Left hindlimb (tissue), 1 donor: ENCODE results near the gene NLGN1.

Experiments
- DNase-seq: peaks from one replicate; pipeline ENCODE4 v3.0.0-alpha.2; 2018

NLGN1 gene

DNA sequence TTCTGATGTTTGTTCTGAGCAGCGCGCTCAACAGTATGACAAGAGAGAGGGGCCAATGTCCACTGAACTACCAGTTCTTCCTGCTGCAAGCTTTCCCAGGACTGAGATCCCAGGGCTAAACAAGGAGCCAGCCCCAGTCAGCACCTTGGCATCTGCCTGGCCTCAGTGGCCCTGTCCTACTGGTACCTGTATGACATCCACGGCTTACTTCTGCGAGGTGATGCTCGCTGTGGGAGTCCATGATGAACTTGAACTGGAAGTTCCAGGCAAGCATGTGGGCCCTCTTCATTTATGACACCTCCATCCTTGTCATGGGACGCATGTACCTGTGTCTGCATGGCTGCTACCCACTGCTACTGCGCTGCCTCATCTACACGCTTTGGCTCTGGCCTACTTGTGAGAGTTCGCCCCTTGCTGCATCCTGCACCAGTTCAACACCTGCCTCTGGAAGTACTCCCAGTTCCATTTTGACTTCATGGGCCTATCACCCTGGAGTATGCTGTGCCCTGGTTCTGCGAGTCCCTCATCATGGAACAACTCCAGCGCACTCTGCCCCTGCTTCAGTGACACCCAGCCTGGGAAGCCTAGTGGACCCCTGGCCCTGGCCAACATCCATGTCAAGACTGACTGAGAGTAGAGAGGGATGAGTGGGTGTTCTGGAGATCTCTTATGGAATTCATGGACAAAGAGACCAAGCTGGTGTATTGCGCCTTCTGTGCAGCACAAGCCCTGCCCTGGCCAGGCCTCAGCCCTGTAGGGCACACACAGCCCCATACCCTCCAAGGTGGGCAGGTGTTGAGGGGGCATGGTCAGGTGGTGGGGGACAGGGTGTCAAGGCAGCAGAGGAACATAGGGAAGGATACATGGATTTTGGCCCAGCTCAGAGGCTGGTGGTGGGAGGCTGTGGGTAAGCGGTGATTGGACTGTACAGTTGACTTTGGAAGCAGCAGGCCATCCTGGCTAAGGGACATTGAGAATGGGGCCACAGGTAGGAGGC lies 246.8 kb downstream of the NLGN1 start:
- no peak for DNase-seq

DNA sequence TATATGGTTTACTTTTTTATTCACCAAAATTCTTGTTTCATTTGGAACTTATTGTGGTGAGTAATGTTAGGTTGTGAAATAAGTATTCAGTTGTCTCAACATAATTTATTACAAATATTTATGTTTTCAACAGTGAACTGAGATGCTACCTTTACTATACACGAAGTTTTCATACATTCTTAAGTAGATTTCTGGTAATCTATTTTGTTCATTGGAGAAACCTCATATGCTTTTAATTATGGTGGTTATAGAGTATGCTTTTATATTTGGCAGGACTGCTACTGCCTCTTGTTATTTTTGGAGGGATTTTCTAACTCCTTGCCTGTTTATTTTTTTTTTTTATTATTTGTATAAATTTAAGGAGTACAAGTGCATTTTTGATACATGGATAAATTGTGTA lies 253.1 kb downstream of the NLGN1 start:
- no peak for DNase-seq

DNA sequence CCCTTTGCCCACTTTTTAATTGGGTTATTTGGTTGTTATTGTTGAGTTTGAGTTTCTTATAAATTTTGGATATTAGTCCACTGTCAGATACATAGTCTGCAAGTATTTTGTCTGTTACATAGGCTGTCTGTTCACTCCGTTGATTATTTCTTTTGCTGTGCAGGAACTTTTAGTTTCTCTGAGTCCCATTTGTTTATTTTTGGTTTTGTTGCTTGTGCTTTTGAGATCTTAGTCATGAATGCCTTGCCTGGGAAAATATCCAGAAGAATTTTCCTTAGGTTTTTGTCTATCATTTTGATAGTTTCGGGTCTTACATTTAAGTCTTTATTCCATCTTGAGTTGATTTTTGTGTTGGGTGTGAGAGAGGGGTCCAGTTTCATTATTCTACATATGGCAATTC lies 254.5 kb downstream of the NLGN1 start:
- no peak for DNase-seq

DNA sequence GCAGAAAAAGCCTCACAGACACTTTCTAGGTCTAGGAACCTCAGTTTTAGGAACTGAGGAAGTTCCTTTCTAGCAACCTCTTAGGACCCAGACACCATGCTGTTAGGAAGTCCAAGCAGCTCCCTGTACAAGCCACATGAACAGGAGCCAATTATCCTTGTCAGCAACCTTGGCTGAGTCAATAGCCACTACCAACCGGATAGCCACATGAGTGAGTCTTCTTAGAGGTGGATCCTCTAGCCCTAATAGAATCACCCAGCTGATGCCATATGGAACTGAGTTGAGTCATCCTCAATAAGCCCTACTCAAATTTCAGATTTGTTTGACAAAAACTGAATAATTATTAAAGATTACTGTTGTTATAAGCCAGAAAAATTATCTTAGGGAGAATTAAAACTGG lies 256.2 kb downstream of the NLGN1 start:
- no peak for DNase-seq

DNA sequence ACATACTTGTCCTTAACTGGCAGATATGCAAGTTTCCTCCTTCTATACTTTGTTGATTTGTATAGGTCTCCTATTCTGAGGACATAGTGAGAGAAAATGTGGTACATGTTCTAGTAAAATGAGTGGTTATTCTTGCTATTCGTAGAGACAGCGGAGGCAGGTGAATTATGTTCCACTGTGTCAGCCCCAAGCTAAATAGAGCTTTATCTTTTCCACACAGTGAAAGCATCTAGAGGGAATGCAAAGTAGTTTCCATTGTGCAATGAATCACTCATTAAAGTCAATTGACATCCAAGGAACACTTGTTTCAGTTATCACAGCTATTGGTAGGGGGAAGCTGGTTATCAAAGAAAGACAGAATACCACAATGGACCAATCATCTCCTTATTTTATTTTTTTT lies 262.4 kb downstream of the NLGN1 start:
- no peak for DNase-seq

DNA sequence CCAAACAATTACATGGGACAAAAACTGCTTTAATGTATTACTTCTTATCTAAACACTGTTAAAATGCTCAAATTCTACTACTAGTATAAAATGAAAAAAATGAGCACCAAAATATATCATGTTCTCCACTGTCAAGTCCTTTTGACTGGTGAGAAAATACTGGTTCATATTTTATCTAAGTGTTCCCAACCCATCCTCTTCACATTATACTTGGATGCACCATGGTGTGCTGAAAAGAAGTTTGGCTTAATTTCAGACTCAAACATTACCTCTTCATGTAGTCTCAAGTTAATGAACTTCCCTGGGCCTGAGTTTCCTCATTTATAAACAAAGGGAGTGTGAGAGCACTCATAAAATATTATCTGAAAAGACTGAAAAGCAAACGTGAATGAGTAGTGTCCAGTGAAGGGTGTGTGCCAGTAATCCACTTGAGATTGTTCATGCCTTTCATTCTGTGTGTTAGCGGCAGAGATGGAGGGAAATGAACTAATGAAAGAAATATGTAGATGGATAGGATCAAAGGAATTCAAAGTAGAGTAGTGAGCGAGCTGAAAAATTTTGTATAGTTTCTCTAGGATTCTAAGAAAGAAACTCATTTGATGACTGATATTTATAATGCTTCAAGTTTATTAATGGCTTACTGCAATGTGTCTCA lies 263.2 kb downstream of the NLGN1 start:
- DNase-seq = no peak

GRCh38 chr3:173663696-173664111 lies 266.2 kb downstream of the NLGN1 start:
- DNase-seq = no peak

GRCh38 chr3:173676094-173676493 lies 278.6 kb downstream of the NLGN1 start:
- no peak for DNase-seq

GRCh38 chr3:173681188-173681678 lies 283.7 kb downstream of the NLGN1 start:
- DNase-seq = no peak

GRCh38 chr3:173685456-173685855 lies 287.9 kb downstream of the NLGN1 start:
- no peak for DNase-seq

- no peak for DNase-seq
Measured at GRCh38 chr3:173688216-173688842, 290.8 kb downstream of the NLGN1 start.

DNA sequence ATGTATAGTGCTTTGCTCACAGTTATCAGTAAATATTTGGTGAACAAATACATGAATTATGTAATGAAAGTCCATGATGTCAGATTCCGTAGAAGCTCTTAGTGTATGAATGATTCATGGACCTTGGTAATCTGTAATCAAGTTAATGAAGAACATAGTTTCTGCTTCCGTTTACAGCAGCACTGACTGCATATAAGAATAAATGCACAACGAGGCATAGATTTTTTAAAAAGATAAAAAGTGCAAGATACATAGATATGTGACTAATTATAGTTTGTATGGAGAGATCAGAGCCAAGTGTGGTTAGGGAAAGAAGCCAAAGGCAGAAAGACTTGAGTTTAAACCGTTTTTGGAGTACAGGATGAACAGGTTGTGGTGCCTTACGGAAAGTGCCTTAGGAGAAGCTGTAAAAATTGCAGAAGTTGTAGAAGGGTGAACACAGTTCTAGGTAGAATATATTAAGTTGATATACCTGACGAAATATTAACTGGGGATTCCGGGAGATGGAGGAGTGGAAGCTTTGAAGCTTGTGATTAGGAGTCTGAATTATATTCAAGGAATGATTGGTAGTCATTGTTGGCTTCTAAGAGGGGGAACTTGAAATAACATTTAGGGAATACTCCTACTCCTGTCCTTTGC lies 293.1 kb downstream of the NLGN1 start:
- DNase-seq = no peak

GRCh38 chr3:173699353-173699752 lies 301.8 kb downstream of the NLGN1 start:
- DNase-seq = no peak

GRCh38 chr3:173700336-173700735 lies 302.8 kb downstream of the NLGN1 start:
- DNase-seq = no peak

DNA sequence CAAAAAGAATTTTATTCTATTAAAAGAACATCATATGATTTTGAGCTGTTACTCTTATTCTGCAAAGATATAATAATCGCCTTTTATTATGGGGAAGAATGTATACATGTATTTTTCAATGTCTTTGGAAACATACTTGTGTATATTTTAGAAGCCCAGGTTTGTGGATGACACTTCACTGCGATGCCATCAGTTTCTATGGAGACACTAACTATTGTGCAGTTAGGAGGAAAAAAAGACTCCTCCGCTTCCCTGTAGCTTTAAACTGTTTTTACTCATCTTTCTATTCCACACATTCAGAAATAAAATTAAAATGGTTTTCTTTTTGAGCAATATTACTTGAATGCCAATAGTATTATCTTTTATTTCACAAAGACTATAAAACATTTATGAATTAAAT lies 305.0 kb downstream of the NLGN1 start:
- DNase-seq = no peak

GRCh38 chr3:173703771-173704170 lies 306.2 kb downstream of the NLGN1 start:
- no peak for DNase-seq

GRCh38 chr3:173706630-173707029 lies 309.1 kb downstream of the NLGN1 start:
- no peak for DNase-seq

GRCh38 chr3:173708191-173708590 lies 310.6 kb downstream of the NLGN1 start:
- DNase-seq = no peak

GRCh38 chr3:173709026-173709425 lies 311.5 kb downstream of the NLGN1 start:
- DNase-seq = no peak

GRCh38 chr3:173711619-173712018 lies 314.1 kb downstream of the NLGN1 start:
- no peak for DNase-seq

DNA sequence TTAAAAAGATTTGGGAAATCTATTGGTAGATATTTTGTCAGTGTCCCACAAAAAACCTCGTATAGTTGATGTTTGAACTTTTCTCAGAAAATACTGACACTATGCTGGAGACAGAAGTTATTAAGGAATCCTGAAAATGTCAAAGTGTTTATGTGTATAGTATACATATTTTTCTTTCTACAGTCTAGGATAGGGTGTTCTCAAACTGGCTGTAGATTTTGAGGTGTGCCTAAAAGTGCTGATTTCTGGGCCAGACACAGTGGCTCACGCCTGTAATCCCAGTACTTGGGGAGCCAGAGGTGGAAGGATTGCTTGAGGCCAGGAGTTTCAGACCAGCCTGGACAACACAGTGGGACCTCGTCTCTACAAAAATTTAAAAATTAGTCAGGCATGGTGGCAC lies 322.0 kb downstream of the NLGN1 start:
- no peak for DNase-seq

GRCh38 chr3:173725507-173725906 lies 328.0 kb downstream of the NLGN1 start:
- DNase-seq = no peak

DNA sequence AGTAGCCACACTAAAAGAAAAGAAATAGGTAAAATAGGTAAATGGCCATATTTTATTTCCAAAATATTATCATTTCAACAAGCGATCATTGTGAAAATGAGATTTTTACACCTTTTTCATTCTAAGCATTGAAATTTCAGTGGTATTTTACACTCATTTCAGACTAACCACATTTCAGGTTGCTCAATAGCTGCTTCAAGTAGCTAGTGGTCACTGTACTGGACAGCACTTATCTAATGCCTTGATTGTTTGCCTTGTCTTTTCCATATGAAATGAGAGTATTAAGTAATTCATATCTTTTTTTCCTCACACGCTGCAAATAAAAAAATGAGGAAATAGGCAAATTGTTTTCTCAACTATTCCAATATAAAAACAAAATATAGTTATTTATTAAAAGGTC lies 332.8 kb downstream of the NLGN1 start:
- DNase-seq = no peak
